T-helper 1 cell treated with Interleukin-12 subunit alpha and Interleukin-12 subunit beta and Interleukin-4 antibody, amounts not matched to agents 30 ng/mL and 1 ng/mL, for 36 hours (primary cell): ENCODE results near the gene STK11. TPM values are rescaled to one million over a fixed set of nuclear protein-coding genes. Genes with fewer than 3 reads are reported as not detected.
"Not testable (repeated sequence)": the region's sequence is repeated elsewhere in the genome, so short reads cannot be mapped to it uniquely, and the experiment has no call there.

Source experiments
- intact Hi-C: fragments of 100-400 bp; cut with micrococcal nuclease; formaldehyde crosslinking; loops from one replicate; pipeline ENCODE4 v1.15.1; 2024
- total RNA-seq: library from RNA; stranded (reverse); gene quantifications from 2 replicates; pipeline ENCODE4 v1.2.3, GENCODE V29; 2022

Gene STK11
- total RNA-seq, 1 donor from 2014 or later, result 77.1 TPM

- intact Hi-C loops, result no loop called here
Measured at GRCh38 chr19:1206150-1206863, 729 bp downstream of the STK11 start.

GRCh38 chr19:1206864-1207450 lies 1.4 kb downstream of the STK11 start:
- intact Hi-C loops, result no loop called here

DNA sequence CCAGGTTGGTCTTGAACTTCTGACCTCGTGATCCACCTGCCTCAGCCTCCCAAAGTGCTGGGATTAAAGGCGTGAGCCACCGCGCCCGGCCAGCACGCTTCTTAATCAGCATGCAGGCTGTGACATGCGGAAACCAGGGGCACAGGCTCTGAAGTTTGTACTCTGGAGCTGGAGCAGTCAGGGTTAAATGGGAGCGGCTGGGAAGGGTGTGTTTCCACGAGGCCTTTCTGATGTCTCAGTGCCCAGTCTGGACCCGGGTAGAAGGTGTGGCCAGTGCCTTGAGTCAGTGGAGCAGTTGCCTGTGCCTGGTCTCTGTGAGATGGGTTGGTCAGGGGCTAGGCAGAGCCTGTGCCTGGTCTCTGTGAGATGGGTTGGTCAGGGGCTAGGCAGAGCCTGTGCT lies 3.3 kb downstream of the STK11 start:
- intact Hi-C loops, result not testable (repeated sequence)

DNA sequence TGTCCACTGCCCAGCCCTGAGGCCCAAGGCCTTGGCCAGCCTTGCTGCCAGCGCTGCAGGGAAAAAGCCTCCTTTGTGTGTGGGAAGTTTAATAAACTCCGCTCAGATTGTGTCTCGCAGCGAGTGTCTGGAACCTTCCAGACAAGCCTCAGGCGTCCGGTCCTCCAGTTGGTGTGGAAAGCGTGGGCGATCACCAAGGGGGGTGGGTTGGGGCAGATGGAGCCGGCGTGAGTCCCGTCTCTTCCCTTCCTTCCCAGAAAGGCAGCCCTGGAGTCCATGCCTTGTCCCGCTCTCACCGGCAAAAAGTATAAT lies 4.6 kb downstream of the STK11 start:
- intact Hi-C loops, result no loop called here

GRCh38 chr19:1211494-1212234 lies 6.1 kb downstream of the STK11 start:
- intact Hi-C loops, result no loop called here

- intact Hi-C loops, result loop anchor here (1.0 kb wide), 1 partner anchor 8 kb away; the partner anchor contains the start of gene STK11
Measured at GRCh38 chr19:1213391-1214286, 8.1 kb downstream of the STK11 start.

DNA sequence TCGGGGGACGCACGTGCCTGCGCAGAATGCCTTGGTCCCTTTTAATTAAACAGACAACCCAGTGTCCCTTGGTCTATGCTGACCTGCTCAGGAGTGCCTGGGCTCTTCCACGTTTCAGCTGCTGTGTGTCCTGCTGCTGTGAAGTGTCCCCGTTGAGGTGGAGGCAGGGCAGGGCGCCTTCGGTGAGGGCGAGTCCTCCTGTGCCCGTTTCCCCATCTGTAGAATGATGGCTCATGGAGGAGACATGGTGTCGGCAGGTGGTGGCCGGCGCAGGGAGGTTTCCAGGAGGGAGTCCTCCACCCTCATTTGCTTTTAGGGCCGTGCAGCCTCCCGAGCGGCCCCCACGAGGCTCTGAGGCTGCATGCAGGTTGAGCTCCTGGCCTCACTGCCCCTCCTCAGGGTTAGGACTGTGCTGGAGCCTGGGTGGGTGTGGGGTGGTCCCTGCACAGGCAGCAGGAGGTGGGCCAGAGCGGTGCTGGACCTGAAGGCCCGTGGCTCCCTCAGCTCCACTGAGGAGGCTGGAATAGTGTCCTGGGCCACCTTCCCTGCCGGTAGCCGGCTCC lies 8.8 kb downstream of the STK11 start:
- intact Hi-C loops, result loop anchor here (1.0 kb wide), 1 partner anchor 9 kb away; the partner anchor contains the start of gene STK11

GRCh38 chr19:1214862-1215731 lies 9.5 kb downstream of the STK11 start:
- intact Hi-C loops, result loop anchor here (1.0 kb wide), 1 partner anchor 10 kb away; the partner anchor contains the start of gene STK11

DNA sequence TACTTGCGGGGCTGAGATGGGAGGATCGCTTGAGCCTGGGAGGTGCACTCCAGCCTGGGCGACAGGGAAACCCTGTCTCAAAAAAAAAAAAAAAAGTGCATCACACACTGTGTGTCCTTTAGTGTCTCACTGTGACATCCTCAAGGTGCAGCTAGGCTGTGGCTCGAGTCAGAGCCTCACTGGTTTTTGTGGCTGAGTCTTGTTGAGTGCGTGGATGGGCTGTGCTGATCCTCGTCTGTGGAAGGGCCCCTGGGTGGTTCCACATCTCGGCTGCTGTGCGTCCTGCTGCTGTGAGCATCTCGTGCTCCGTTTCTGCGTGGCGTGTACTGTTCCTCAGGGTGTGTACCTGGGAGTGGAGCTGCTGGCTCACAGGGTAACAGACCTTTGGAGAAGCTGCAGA lies 11.2 kb downstream of the STK11 start:
- intact Hi-C loops, result no loop called here

GRCh38 chr19:1217366-1217765 lies 11.8 kb downstream of the STK11 start:
- intact Hi-C loops, result no loop called here

DNA sequence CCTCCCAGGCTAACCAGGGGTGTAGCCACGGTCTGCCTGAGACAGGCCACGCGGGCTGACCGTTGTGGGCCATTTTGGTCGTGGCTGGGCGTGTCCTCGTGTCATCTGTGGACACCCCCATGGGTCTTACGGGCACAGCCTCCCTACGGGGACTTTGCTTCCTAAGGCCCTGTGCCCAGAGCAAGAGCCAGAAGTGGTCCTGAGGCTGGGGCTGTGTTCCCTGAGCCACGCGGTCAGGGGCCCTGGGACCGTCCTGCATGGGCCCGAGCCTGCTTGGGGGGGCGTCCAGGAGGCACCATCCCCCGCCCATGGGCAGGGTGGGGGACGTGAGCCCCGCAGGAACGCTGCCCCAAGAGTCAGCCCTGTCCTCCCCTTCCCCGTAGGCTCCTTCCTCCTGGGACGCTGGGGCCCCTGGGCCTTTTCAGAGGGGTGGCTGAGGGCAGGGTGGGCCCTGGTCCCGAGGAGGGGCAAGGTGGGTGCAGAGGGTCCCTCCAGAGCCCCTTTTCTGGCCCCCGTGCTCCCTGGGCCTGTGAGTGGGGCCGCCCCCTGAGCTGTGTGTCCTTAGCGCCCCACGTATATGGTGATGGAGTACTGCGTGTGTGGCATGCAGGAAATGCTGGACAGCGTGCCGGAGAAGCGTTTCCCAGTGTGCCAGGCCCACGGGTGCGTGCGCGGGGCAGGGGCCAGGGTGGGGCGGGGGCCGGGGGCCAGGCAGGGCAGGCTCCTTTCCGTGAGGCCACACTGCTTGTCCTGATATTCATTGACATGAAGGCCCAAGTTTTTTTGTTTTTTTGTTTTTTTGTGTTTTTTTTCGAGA lies 13.4 kb downstream of the STK11 start:
- intact Hi-C loops, result no loop called here

GRCh38 chr19:1219786-1220476 lies 14.4 kb downstream of the STK11 start:
- intact Hi-C loops, result no loop called here

GRCh38 chr19:1220477-1220930 lies 14.9 kb downstream of the STK11 start:
- intact Hi-C loops, result no loop called here

- intact Hi-C loops, result no loop called here
Measured at GRCh38 chr19:1220976-1221903, 15.7 kb downstream of the STK11 start.

DNA sequence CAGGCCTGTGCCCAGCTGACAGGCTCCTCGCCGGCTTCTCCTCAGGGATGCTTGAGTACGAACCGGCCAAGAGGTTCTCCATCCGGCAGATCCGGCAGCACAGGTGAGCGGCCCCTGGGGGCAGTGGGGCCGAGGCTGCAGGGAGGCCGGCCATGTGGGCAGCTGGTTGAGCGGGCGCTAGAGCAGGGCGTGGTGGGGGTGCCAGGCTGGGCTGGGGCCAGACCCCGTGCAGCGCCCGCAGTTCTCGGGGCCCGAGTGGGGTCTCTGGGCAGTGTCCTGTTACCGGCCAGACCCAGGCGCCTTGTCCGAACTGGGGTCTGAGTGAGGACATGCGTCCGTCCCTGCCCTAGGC lies 16.3 kb downstream of the STK11 start:
- intact Hi-C loops, result no loop called here

GRCh38 chr19:1222394-1222793 lies 16.8 kb downstream of the STK11 start:
- intact Hi-C loops, result no loop called here

GRCh38 chr19:1223018-1223855 lies 17.7 kb downstream of the STK11 start:
- intact Hi-C loops, result no loop called here
